Embryonic facial prominence (tissue), 1 donor: ENCODE data around the gene MIF4GD.
"Not testable (repeated sequence)": the region's sequence is repeated elsewhere in the genome, so short reads cannot be mapped to it uniquely, and the experiment has no call there.

Experiments used
- DNase-seq: peaks from one replicate; pipeline ENCODE4 v3.0.0-alpha.2; 2016; ENCODE audit errors: extremely low spot score

Gene MIF4GD

DNA sequence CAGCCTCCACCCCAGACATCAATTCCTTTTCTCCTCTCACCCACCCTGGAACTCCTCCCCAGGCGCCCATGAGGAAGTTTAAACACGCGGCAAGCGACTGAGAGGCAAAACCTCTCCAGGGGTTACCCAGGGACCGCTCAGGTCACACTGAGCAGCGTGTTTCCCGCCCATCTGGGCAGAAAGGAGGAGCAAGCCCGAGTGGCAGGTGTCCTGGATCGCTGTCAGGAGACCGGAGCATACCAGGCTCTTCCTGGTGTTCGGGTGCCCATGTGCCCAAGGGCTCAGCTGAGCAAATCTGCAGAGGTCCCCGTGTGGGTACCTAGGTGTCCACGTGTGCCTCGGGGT is 17.7 kb upstream of the MIF4GD start:
- no peak for DNase-seq

DNA sequence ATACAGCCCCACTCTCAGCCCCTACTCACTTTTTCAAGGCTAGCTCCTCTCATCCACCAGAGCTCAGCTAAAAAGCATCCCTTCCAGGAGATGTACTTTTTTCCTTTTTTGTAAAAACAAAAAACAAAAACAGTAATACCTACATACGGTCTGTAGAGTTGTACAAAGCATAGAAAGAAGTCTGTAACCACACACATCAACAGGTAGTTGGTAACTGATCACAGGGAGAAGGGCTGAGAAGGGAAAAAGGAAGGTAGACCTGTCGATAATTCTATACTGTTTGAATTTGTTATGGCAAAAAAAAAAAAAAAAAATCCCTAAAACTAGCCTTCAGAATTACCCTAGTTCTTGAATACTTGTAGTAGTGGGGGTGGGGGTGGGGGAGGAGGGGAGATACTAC is 17.3 kb upstream of the MIF4GD start:
- DNase-seq: no peak

DNA sequence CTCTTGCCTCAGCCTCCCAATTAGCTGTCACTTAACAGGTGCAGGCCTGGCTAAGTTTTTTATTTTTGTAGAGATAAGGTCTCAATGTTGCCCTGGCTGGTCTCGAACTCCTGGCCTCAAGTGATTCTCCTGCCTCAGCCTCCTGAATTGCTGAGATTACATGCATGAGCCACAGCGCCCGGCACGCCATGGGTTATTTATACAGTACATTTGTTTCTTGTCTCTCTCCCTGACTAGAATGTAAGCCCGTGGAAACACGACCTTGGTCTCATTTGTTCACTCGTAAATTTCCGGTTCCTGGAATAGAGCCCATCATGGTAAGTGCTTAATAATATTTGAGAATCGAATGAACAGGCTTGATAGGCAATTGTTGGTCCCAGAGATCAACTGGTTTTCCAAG is 16.2 kb upstream of the MIF4GD start:
- DNase-seq: no peak

DNA sequence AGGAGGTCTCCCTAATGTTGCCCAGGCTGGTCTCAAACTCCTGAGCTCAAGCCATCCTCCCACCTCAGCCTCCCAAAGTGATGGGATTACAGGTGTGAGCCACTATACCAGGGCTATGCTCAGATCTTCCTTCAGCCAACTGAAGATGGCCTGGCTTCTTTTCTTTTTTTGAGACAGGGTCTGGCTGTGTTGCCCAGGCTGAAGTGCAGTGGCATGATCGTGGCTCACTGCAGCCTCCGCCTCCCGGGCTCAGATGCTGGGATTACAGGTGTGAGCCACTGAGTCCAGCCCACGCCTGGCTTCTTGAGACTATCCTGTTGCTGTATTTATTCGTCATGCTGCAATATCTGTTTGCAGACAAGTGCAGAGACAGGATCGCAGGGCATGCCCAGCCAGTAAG is 14.1 kb upstream of the MIF4GD start:
- no peak for DNase-seq

DNA sequence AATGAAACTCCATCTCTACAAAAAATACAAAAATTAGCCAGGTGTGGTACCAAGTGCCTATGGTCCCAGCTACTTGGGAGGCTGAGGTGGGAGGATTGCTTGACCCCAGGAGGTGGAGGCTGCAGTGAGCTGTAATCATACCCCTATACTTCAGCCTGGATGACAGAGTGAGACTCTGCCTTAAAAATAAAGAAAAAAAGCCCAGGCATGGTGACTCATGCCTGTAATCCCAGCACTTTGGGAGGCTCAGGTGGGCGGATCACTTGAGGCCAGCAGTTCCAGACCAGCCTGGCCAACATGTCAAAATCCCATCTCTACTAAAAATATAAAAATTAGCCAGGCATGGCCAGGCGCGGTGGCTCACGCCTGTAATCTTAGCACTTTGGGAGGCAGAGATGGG is 9.2 kb upstream of the MIF4GD start:
- DNase-seq: not testable (repeated sequence)

DNA sequence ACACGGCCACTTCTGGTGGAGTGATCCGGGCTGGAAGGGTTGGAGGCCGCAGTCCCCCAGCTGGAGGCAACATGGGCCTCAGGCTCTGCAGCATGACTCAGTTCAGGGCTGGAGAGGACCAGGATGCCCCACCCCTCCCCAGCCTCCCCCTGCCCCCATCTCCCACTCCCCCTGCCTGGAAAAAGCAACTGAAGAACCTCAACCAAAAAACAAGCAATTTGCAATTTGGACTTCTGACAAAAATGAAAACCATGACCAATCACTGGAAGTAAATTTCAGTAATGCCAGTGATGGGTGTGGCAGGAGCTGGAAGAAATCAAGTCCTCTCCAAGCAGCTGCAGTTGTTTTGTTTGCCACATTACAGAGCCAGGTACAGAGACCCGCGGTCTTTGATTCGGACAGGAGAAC is 6.6 kb upstream of the MIF4GD start:
- no peak for DNase-seq

DNA sequence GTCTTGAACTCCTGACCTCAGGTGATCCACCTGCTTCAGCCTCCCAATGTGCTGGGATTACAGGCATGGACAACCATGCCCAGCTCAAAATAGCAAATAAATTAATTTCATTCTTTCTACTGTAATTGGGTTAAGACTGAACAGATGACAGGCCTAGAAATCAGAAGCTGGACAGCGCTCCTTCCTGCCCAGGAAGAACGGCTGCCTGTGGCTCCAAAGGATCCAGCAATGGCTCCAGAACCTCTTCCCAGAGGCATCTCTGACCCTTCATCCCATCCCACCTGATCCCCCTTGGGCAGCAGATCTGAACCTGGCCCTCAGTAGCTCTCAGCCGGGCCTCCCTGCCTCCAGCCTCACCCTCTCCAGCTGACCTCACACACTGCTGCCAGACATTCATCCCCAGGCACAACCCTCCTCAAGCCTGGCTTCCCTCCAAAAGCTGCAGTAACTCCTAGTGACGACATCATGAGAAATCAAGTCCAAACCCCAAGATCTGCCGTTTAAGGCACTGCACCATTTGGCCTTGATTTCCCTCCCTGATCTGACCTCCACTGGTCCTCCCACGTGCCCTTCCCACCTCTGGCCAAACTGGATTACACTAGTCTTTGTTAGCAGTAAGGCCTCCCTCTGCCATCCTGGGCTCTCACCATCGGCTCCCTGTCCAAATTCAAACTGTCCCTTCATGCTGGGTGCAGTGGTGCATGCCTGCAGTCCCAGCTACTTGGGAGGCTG is 3.1 kb upstream of the MIF4GD start:
- DNase-seq: no peak

DNA sequence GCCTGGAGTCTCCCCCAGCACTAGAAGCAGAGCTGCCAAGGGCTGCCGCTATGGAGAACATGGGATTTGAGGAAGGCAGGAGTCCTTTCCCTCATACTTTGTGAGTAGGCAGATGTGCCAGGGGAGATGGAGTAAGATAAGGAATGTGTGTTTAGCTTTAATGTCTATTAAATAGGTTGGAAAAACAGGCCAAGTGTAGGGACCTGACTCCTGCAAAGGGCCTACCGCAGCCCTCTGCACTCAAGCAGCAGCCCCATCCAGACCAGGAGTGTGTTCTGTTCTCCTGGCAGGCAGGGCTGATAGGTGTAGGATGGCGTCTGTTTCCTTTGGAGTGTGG is 1.8 kb upstream of the MIF4GD start:
- DNase-seq: no peak

DNA sequence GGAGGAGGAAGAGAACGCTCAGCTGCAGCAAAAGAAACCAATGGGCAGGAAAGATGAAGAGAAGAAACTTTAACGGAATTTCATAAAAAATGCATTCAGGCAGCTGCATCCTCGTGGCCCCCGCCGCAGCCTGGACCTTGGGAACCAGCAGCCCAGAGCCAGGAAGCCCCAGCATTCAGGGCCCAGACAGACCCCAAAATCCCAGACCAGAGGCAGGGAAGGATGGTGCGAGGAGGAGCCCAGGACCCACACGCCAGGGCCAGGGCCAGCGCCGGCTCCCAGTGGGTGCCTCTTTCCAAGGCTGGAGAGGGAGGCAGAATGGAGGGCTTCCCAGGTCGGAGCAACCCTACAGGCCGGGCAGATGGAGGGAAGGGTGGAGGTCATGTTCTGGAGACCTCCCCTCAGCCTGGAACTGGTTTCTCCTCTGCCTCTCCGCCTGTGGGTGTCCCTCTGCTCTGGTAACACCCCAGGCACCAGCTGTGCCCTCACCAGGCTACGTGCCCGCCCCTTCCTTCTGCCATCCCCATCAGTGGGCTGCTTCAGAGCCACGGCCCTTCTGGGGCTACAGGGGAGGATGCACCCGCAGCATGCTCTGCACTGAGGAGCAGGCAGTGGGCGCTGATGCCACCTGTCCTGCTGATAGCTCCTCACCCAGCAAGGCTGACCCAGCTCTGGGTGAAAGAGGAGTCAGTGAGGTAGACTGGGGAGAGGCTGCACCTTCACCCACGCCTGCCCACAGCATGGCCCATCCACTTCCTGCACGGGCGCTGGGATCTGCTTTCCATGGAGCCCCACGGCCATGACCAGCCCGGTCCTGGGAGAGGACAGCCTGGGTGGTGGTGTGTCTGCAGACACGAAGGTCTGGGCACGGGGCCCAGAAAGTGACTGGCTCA is 1.2 kb upstream of the MIF4GD start:
- DNase-seq: no peak

DNA sequence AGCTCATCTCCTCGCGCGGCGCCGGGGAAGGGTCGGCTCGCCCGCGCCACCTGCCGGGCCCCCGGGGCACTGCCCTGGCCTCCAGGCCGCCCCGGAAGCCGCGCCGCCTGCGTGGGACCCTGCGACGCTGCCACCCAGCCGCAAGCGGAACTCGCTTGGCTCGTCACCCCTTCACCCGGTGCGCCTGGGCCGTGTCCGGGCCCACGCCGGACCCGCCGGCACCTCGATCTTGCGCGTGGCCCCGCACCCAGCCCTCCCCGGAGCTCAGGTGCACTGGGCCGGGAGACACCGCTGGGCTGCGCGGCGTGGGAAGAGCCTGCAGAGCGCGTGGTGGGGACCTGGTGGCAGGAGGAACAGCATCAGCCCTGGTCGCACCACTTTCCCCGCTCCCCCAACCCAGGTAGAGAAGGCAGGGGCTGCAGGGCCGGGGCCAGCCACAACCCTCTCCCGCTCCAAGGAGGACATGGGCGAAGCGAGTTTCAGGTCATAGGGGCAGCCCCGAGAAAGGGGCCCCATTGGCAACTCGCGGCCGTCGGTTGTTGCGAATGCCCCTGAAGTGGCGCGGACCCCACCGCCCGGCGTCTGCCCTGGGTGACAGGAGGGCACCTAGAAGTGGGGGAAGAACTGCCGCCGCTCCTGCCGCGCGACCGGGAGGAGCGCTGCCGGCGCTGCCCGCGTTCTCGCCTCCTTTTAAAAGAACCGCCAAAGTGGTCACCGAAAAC is 363 bp upstream of the MIF4GD start:
- DNase-seq: no peak

DNA sequence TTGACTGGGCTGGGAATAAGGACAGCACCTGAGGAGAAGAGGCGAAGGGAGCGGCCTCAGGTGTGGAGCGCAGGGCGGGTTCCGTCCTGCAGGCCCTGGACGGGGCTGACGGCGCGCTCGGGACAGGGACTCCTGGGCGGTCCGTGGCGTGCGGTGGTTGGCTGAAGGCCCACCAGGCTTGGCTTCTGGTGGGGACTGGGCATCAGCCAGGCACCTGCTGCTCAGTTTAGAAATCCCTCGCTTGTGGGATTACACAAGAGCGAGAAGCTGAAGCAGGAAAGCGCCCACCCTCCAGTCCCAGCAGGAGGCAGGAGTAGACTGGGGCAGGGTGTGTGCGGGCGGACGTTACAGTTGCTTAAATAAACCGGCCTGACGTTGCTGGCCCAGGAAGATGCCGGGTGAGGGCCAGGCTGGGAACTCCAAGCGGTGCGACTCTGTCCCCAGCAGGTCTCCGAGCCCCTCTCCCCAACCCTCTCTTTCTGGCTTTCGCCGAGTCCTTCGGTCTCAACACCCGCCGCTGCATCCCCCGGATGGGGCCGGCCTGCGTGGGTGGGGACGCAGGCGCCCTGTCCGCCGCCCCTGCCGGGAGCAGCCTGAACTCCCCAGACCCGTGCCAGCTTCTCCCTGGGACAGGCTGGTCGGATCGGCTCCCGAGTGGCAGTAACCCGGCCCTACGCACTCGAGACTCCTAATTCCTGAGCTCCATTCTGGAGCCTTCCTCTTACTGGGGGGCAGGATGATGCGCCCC is 639 bp downstream of the MIF4GD start:
- DNase-seq: no peak

DNA sequence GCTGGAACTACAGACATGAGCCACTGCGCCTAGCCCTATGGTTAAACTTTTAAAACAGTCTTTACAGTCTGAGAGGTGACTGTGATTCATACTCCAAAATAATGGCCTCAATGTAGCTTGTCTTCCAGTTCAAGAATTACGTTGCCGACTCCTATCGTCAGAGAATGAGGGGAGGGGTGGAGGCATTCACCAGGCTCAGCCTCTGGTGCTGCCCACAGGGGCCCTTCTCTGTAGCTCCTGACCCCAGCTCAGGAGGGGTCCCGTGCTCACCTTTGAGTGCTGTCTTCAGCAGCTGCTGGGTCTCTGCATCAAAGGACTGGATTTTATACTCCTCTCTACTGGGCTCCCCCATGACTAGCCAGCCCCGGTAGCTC is 1.2 kb downstream of the MIF4GD start:
- DNase-seq: no peak

DNA sequence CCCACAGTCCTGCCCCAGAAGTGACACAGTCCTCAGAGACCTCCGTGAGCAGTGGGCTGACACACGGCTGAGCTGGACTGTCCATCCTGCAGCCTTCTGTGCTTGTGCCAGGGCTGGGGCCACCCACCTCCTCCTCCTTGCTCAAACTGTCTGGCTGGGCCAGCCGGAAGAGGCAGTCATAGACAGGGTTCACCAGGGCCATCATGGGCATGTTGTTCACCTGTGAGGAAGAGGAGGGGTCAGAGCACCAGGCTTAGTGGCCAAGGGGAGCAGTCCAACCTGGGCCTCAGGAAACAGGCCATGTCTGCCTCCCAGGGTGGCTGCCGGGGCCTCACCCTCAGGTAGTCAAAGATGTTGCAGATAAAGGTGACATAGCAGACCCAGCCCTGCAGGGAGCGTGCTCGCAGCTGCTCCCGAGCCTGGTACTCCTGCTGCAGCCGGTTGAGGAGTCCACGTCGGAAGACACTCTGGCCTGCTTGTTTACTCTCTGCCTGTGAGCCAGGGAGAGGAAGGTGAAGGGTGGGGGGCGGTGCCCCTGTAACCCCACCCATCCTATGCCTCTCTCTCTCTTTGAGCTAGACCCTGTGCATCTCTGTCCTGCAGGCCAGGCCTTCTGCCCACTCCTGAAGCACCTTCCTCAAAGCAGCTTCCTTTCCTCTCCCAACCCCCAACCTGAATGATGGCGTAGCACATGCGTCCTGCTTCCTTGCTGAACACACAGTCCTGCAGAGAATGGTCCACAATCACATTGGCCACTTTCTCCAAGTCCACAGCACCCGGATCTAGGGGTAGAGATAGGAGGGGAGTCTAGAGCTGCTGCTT is 3.4 kb downstream of the MIF4GD start:
- DNase-seq: no peak

DNA sequence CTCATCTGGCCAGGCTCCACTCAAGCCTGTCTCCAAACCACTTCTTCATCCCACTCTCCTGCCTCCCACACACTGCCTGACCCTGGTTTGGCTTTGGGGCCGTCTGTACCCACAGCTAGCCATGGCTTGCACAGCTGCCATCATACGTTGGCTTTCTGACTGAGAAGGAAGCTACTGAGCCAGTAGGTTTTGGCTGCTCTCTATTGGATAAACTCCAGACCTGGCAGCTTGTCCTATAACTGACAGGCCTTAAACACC is 3.9 kb downstream of the MIF4GD start:
- no peak for DNase-seq

DNA sequence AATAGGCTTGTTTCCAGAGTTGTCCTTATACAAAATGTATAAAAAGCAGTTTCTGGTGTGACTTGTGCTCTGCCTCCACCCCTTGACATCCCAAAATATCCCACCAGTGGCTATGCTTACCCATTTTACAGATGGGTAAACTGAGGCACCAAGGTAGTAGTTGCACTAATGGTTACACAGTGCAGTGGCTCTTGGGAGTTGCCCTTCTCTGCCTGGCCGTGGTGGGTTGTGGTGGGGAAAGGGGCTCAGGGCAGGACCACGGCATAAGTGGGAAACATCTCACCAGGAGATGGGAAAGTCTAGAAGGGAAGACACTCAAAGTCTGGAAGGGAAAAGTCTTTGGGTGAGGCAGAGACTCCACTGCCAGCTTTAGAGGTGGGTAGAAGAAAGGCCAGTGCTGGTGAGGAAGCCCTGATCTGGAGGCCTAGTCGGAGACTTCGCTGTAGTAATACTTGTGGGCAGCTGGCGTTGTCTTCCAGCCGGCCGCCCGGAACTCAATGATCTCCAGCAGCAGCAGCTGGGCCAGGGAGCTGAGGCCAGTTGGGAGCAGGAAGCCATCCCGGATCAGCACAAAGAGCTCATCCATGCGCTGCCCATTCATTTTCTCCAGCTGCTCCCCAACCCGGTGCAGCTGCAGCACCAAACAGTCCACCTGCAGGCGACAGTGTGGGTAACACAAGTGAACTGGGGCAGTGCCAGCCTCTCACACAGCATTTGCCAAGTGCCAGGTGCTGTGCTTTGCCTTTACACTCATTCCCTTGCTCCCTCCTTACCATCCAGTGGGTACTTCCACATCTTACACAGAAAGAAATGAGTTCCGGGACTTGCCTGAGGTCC is 4.5 kb downstream of the MIF4GD start:
- no peak for DNase-seq

DNA sequence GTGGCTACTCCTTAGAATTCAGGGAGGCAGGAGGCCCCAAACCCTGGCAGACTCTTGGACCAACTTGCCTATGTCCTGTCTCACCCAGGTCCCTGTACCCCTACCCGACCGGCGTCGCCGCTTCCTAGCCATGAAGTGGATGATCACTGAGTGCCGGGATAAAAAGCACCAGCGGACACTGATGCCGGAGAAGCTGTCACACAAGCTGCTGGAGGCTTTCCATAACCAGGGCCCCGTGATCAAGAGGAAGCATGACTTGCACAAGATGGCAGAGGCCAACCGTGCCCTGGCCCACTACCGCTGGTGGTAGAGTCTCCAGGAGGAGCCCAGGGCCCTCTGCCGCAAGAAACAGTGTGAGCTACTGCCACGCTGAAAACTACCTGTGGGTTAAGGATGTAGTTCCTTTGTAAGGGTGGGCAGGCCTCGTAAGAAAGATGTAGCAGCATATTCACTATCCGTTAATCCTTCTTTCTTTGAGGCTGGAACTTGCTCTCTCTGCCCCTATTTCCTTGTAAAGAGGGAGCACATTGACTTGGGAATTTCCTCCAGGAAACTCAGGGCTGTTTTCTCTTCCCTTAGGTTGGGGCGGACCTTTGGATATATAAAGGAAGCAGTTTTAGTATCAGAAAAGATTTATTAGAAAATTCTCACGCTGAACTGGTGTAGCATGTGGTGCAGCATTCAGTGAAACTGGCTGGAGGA is 5.3 kb downstream of the MIF4GD start:
- no peak for DNase-seq

DNA sequence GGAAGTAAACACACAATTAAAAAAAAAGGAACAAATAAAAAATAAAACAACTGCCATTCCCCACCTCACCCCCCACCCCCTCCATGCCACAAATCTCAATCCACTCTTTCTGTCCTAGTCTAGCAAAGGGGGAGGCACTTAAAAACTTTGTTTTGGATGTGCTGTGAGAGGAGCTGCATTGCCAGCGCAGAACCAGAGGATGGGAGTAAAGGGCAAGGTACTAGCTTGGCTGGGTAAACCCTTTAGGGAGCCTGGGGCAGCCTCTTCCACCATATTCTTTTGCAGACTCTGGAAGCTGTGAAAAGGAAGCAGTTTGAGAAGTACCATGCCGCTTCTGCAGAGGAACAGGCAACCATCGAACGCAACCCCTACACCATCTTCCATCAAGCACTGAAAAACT is 8.0 kb downstream of the MIF4GD start:
- no peak for DNase-seq

DNA sequence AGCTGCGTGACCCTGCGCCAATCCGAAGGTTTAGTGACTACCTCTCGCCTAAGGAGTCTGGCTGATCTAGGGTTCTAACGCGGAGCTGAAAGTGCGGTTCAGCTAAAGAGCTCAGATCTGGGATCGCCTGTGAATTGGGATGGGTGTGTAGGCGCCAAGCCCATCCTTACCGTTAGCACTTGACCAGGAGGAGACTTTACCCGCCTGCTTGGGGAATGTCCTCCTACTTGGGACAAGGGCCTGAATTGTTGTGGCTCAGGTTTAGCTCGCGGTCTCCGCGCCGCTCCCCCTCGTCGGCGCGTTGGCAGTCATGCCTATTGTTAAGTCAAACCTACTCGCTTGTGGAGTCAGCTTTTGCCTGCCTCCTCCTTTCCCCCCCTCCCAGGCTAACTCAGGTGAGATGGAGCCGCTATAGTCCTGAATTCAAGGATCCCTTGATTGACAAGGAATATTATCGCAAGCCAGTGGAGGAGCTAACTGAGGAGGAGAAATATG is 8.9 kb downstream of the MIF4GD start:
- no peak for DNase-seq

DNA sequence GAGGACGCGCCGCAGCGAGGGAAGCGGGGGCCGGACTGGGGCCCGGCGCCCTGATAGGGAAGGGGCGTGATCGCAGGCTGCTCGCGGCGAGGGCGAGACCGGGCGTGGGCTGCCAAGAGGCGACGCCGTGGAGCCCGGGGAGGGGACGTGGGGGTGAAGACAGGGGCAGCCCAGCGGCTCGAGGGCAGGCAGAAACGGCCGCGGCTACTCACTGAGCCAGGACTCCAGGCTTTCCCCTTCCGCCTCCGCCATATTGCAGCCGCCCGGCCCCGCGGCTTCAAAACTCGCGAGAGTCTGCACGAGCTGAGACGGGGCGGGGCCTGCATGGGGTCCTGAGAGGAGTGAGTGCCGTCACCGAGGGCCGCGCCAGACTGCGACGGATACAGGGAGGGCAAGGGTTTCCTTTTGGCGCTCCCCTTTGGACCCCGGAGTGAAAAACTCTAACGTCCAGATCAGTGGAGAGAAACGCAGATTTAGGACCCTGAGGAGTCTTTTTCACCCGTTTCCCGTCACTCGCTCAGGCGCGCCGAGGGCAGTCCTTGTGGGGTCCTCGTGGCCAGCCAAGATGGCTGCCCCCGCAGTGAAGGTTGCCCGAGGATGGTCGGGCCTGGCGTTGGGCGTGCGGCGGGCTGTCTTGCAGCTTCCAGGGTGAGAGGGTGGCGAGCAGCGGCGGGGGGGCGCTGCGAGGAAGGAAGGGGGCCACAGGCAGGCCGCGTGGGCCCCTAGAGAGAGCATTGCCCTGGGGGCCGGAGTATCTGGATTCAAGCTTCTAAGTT is 9.5 kb downstream of the MIF4GD start, which contains the start of the genes GGA3 and MRPS7:
Gene GGA3 (minus strand): TSS at position 271 of the 776 bp plus-strand sequence. CDS start 19 bp downstream, at position 252.
Gene MRPS7 (plus strand): TSS at position 544 of the 776 bp plus-strand sequence. CDS start 22 bp downstream, at position 566.
- DNase-seq: peak; percentile 89
